ENCODE measurements around the gene TAF3.

DNA sequence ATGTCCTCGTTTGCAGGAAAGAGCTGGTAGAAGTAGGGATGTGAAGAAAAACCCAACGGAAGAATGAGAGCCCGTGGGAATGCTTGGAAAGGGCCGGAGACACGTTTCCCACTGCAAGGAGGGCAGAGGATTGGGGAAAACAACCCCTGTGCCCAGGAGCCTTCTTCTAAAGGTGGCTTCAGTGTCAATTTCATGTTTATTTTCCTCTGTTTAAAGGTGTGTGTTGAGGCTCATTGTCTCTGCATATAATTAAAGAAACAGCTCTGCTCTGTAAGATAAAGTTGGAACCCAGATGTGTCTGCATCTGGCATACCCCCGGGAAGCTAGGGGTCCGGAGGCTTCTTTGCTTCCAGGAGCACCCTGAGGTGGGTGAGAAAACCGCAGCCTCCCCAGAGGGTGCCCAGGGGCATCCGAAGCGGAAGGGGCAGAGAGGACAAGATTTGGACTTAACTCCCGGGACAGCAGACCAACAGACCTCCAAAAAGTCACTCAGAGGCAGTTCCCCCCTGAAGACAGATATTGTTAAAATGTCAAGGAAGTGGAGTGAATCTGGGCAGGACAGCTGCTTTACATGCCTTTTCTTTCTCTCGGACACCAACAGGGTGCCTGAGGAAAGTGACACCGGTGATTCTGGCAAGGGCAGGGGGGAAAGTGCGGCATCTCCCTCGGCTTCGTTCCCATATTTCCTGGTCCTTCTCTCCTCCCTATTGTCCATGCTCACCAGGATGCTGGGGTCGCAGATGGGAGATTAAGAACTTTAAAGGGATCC, 227.6 kb downstream of the TAF3 start:
- no peak; the same call in 1 of the 2 replicates for TF ChIP-seq GATA2 (IDR thresholded peaks at IDR 0.05; ENCODE audit: low read depth, low read length)
- no peak for TF ChIP-seq GATA3 (IDR thresholded peaks at IDR 0.05; ENCODE audit: low read depth, low read length)
